Measurements from ENCODE around the gene KLHL20.
A peak's percentile ranks its signal among the peaks of the same experiment; 100 is the strongest.
"Not testable (repeated sequence)": the region's sequence is repeated elsewhere in the genome, so short reads cannot be mapped to it uniquely, and the experiment has no call there.

KLHL20 gene

DNA sequence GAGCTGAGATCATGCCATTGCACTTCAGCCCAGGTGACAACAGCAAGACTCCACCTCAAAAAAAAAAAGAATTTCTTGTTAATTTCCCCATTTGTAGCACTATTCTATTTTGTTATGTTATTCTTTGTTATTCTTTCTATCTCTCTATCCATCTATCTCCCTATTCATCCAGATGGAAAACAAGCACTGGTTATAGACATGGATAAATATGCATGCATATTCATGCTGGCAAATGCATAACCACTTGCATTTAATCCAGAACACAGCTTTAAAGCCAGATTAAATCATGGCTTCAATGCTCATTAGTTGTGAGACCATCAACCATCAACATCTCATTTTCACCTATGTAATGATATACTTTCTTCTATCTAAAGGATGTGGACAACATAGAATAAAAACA lies 21.5 kb upstream of the KLHL20 start:
- TF ChIP-seq, protein P1, sequence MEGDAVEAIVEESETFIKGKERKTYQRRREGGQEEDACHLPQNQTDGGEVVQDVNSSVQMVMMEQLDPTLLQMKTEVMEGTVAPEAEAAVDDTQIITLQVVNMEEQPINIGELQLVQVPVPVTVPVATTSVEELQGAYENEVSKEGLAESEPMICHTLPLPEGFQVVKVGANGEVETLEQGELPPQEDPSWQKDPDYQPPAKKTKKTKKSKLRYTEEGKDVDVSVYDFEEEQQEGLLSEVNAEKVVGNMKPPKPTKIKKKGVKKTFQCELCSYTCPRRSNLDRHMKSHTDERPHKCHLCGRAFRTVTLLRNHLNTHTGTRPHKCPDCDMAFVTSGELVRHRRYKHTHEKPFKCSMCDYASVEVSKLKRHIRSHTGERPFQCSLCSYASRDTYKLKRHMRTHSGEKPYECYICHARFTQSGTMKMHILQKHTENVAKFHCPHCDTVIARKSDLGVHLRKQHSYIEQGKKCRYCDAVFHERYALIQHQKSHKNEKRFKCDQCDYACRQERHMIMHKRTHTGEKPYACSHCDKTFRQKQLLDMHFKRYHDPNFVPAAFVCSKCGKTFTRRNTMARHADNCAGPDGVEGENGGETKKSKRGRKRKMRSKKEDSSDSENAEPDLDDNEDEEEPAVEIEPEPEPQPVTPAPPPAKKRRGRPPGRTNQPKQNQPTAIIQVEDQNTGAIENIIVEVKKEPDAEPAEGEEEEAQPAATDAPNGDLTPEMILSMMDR (IDR thresholded peaks at IDR 0.05; ENCODE audit: borderline replicate concordance, insufficient read depth, low read depth, low read length): no peak
- H3K4me3 ChIP-seq (ENCODE audit: low read depth, low read length): no peak overlapping the region

DNA sequence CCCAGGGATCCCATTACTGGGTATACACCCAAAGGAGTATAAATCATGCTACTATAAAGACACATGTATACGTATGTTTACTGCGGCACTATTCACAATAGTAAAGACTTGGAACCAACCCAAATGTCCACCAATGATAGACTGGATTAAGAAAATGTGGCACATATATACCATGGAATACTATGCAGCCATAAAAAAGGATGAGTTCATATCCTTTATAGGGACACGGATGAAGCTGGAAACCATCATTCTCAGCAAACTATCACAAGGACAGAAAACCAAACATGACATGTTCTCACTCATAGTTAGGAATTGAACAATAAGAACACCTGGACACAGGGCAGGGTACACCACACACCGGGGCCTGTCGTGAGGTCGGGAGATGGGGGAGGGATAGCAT lies 13.5 kb upstream of the KLHL20 start:
- H3K4me3 ChIP-seq (ENCODE audit: low read depth, low read length): not testable (repeated sequence)

DNA sequence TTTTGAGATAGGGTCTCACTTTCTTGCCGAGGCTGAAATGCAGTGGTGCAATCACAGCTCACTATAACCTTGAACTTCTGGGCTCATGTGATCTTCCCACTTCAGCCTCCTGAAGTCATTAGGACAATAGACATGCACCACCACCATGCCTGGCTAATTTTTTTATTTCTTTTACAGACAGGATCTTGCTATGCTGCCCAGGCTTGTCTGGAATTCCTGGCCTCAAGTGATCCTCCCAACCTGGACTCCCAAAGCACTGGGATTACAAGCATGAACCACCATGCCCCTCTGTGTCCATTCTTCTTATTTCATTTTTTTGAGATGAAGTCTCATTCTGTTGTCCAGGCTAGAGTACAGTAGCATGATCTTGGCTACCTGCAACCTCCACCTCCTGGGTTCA lies 12.0 kb upstream of the KLHL20 start:
- TF ChIP-seq, protein P1 (IDR thresholded peaks at IDR 0.05; ENCODE audit: borderline replicate concordance, insufficient read depth, low read depth, low read length): no peak
- no peak overlapping the region for H3K4me3 ChIP-seq (ENCODE audit: low read depth, low read length)

DNA sequence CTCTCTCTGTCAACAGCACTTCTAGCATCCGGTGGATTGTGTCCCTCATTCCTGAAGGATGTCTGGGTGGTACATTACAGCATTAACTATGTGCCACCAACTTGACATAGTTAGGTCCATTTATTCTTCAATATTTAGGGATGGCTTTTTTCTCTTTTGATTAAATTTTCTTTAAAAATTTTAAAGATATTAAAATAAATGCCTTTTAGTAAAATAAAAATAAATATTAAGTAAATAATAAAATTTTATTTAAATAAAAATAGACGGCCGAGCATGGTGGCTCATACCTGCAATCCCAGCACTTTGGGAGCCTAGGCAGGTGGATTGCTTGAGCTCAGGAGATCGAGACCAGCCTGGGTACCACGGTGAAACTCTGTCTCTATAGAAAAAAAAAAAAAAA lies 9.7 kb upstream of the KLHL20 start:
- no peak overlapping the region for H3K4me3 ChIP-seq (ENCODE audit: low read depth, low read length)
- TF ChIP-seq, protein P1 (IDR thresholded peaks at IDR 0.05; ENCODE audit: borderline replicate concordance, insufficient read depth, low read depth, low read length): no peak

DNA sequence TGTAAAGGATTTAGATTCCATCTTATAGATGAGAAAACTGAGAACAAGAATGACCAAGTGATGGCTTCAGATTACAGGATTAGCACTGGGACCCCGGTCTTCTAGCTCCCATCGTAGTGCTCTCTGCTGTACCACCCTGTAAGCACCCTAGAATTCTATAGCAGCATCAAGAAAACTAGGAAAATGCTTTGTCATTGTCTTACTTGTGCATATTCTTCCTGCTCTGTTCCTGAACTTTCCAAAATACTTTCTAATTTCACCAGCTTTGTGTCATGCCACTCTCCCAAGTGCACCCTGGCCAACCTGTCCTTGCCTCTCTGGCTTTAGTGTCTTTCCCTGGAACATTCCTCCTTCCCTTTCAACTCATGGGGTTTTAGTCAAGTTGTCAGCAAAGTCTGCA lies 6.0 kb upstream of the KLHL20 start:
- TF ChIP-seq, protein P1 (IDR thresholded peaks at IDR 0.05; ENCODE audit: borderline replicate concordance, insufficient read depth, low read depth, low read length): no peak
- no peak overlapping the region for H3K4me3 ChIP-seq (ENCODE audit: low read depth, low read length)

DNA sequence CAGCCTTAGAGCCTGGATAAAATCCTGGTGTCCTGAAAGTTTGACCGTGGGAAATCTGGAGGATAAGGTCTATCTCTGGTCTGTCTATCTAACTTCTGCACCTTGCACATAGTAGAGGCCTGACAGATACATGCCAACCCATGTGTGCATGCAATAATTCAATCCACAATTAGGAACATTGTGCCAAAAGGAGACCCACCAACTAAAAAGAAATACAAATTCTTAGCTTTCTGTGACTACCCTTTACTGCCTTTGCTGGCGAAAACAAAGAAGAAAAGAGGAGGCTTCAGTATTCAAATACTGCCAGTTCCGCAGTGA lies 381 bp upstream of the KLHL20 start:
- TF ChIP-seq, protein P1 (IDR thresholded peaks at IDR 0.05; ENCODE audit: borderline replicate concordance, insufficient read depth, low read depth, low read length): no peak
- peak overlapping the region; percentile 87 for H3K4me3 ChIP-seq (ENCODE audit: low read depth, low read length)

DNA sequence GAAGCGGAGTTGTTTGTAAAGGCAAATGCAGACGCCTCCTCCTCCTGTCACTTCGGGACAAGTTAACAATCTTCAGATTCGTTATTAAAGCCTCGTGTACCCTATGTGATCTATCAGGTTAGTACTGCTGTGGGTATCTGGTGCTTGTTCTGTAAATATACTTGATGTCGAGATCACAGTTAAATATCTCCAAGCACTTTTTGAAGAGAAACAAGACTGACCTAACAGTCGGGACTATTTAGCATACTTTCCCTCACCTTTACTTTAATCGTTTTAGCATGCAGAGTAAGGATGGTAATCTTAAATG lies 710 bp downstream of the KLHL20 start:
- H3K4me3 ChIP-seq (ENCODE audit: low read depth, low read length): peak overlapping the region; percentile 87
- TF ChIP-seq, protein P1 (IDR thresholded peaks at IDR 0.05; ENCODE audit: borderline replicate concordance, insufficient read depth, low read depth, low read length): no peak

DNA sequence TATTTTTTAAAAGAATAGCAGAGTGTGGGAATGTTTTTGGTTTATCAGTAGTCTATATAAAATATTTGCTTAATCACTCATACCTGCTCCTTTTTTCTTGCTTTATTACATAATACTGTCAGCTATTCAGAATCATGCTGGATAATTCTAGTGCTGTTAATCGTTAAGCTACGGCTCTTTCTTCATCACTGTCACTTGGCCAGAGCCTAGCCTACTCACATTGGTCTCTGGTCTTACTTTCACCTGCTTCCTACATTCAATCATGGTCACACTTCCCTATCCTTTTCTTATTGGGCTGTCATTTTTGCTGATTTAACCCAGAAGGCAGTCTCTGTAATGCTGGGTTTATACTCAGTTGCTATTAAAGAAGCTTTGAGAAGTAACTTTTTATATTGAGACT lies 2.5 kb downstream of the KLHL20 start:
- TF ChIP-seq, protein P1 (IDR thresholded peaks at IDR 0.05; ENCODE audit: borderline replicate concordance, insufficient read depth, low read depth, low read length): no peak
- no peak overlapping the region for H3K4me3 ChIP-seq (ENCODE audit: low read depth, low read length)

DNA sequence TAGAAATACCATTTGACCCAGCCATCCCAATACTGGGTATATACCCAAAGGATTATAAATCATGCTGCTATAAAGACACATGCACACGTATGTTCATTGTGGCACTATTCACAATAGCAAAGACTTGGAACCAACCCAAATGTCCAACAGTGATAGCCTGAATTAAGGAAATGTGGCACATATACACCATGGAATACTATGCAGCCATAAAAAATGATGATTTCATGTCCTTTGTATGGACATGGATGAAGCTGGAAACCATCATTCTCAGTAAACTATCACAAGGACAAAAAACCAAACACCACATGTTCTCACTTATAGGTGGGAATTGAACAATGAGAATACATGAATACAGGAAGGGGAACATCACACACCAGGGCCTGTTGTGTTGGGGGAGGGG lies 16.6 kb downstream of the KLHL20 start:
- H3K4me3 ChIP-seq (ENCODE audit: low read depth, low read length): not testable (repeated sequence)
